GM12878 (cell line): ENCODE measurements around the gene GRIK4. TPM values are rescaled to one million over a fixed set of nuclear protein-coding genes. Genes with fewer than 3 reads are reported as not detected.
A peak's percentile ranks its signal among the peaks of the same experiment; 100 is the strongest.

Source experiments
- ASH2L ChIP-seq: fragments of 300-600, 200-600 bp; sonication (generic); IDR thresholded peaks from 2 replicates; pipeline ENCODE4 v1.6.1; 2017; ENCODE audit warnings: low read depth, mild to moderate bottlenecking, borderline replicate concordance
- BCL3 ChIP-seq: IDR thresholded peaks from 2 replicates; pipeline ENCODE4 v1.6.1; 2011; ENCODE audit warnings: borderline replicate concordance, low read depth, mild to moderate bottlenecking, moderate library complexity, low read length; ENCODE audit not compliant: insufficient read depth, poor library complexity, severe bottlenecking
- BCLAF1 ChIP-seq: fragments of 450-650 bp; IDR thresholded peaks from 2 replicates; pipeline ENCODE4 v1.6.1; 2017; ENCODE audit warnings: antibody characterized with exemption, mild to moderate bottlenecking, moderate library complexity
- CTCF ChIP-seq, 3 experiments: IDR thresholded peaks in 2 of 3; conservative IDR thresholded peaks in 1 of 3; 2 replicates each; pipeline ENCODE4 v1.5.1; 2011; ENCODE audit warnings: low read depth in 3 of 3, low read length in 3 of 3, mild to moderate bottlenecking in 3 of 3, control low read depth in 2 of 3, moderate library complexity in 2 of 3, inconsistent platforms in 1 of 3, mixed read lengths in 1 of 3; ENCODE audit not compliant: control insufficient read depth in 2 of 3, insufficient read depth in 1 of 3; ENCODE audit errors: extremely low read depth in 1 of 3
- E2F4 ChIP-seq: IDR thresholded peaks from 2 replicates; pipeline ENCODE4 v1.6.1; 2012; ENCODE audit warnings: low read depth, low read length, improper control_type of control experiment
- GATAD2B ChIP-seq: fragments of 450-650 bp; conservative IDR thresholded peaks from 2 replicates; pipeline ENCODE4 v1.6.1; 2017; ENCODE audit warnings: low read depth, mild to moderate bottlenecking, moderate library complexity
- KDM1A ChIP-seq: fragments of 200-600 bp; sonication (generic); IDR thresholded peaks from 2 replicates; pipeline ENCODE4 v1.6.1; 2016; ENCODE audit warnings: borderline replicate concordance
- LARP7 ChIP-seq: fragments of 450-650 bp; IDR thresholded peaks from 2 replicates; pipeline ENCODE4 v1.6.1; 2017; ENCODE audit warnings: mild to moderate bottlenecking
- MTA2 ChIP-seq: fragments of 450-650 bp; IDR thresholded peaks from 2 replicates; pipeline ENCODE4 v1.6.1; 2016; ENCODE audit warnings: low read depth, mild to moderate bottlenecking, moderate library complexity
- NFIC ChIP-seq: IDR thresholded peaks from 2 replicates; pipeline ENCODE4 v1.6.1; 2012; ENCODE audit warnings: low read depth, mild to moderate bottlenecking, inconsistent platforms, low read length, moderate library complexity
- NRF1 ChIP-seq: conservative IDR thresholded peaks from 2 replicates; pipeline ENCODE4 v1.6.1; 2011; ENCODE audit warnings: mild to moderate bottlenecking, low read depth, low read length, improper control_type of control experiment
- RBBP5 ChIP-seq: fragments of 200-600 bp; sonication (generic); conservative IDR thresholded peaks from 2 replicates; pipeline ENCODE4 v1.6.1; 2016
- RFX5 ChIP-seq: IDR thresholded peaks from 2 replicates; pipeline ENCODE4 v1.6.1; 2011; ENCODE audit warnings: low read depth, low read length, improper control_type of control experiment
- SKIL ChIP-seq: fragments of 450-650 bp; IDR thresholded peaks from 2 replicates; pipeline ENCODE4 v1.6.1; 2017; ENCODE audit warnings: mild to moderate bottlenecking, low read depth, inconsistent platforms; ENCODE audit not compliant: poor library complexity, severe bottlenecking
- SPI1 ChIP-seq: IDR thresholded peaks from 2 replicates; pipeline ENCODE4 v1.6.1; 2011; ENCODE audit warnings: low read depth, mild to moderate bottlenecking, low read length, moderate library complexity, borderline replicate concordance; ENCODE audit not compliant: insufficient read depth
- SREBF2 ChIP-seq: IDR thresholded peaks from 2 replicates; pipeline ENCODE4 v1.6.1; 2012; ENCODE audit warnings: mild to moderate bottlenecking, low read length
- STAT1 ChIP-seq: fragments of 450-650 bp; conservative IDR thresholded peaks from 2 replicates; pipeline ENCODE4 v1.6.1; 2014; ENCODE audit warnings: antibody characterized with exemption, mild to moderate bottlenecking
- polyA plus RNA-seq, 11 experiments: library from polyadenylated mRNA; depleted of rRNA in 4 of 11; unstranded in 6 of 11; stranded (reverse) in 5 of 11; fragments of >200 nt; fragmentation: Nextera tagmentation in 4 of 11; fragmentation: Illumina TruSeq in 1 of 11; extraction: Ambion mirVana in 4 of 11; extraction: Trizol in 1 of 11; gene quantifications; 1 replicate in 1 of 11; 2 replicates in 10 of 11; pipeline versions ENCODE4 v1.2.1 to v1.2.3, GENCODE V29; 2011 to 2016; ENCODE audit warnings: inconsistent platforms in 2 of 11, missing spikeins in 2 of 11, low read depth in 1 of 11
- total RNA-seq, 4 experiments: library from RNA; depleted of rRNA in 3 of 4; stranded (reverse); fragments of >200 nt in 3 of 4; fragmentation: Illumina TruSeq in 1 of 4; extraction: Trizol in 1 of 4; gene quantifications; 2 replicates each; pipeline versions ENCODE4 v1.2.1 to v1.2.3, GENCODE V29; 2013 to 2021

GRIK4 gene
- total and polyA plus RNA-seq, 10 of the 15 experiments (the other 5 are each of a cell fraction or from before 2014, with no cell fraction given) = 0.33 to 3.6 (median 0.72) TPM

GRCh38 chr11:121023848-121024751, 512.6 kb downstream of the GRIK4 start, which contains the start of gene TBCEL (continued):
- TF ChIP-seq E2F4 = no peak
- no peak for TF ChIP-seq SREBF2
- TF ChIP-seq NRF1 = no peak
- no peak for TF ChIP-seq BCLAF1
- no peak for TF ChIP-seq RBBP5
- peak; percentile 72 for TF ChIP-seq LARP7
- 0 out of 2 replicates have a peak, but pooled peaks have one; percentile 44 for TF ChIP-seq STAT1
- TF ChIP-seq GATAD2B = peak; percentile 86
- no peak for TF ChIP-seq NFIC
- peak; percentile 31; the same call in 1 of the 2 replicates for TF ChIP-seq MTA2
- TF ChIP-seq ASH2L = no peak
- TF ChIP-seq CTCF (IDR thresholded peaks at IDR 0.05 in 2 of 3, conservative IDR thresholded peaks at IDR 0.05 in 1 of 3; ENCODE audit: control insufficient read depth in 2 of 3, extremely low read depth in 1 of 3, insufficient read depth in 1 of 3, low read depth in 3 of 3, low read length in 3 of 3) = no peak
- no peak for TF ChIP-seq KDM1A
- peak; percentile 64; the same call in 1 of the 2 replicates for TF ChIP-seq RFX5
- no peak for TF ChIP-seq BCL3
- TF ChIP-seq SKIL = no peak
- TF ChIP-seq SPI1 = no peak
